Endothelial cell of umbilical vein (primary cell): Measurements from ENCODE around the gene MCC. TPM values are rescaled to one million over a fixed set of nuclear protein-coding genes. Genes with fewer than 3 reads are reported as not detected.

Experiments
- BruUV-seq: library from RNA; stranded (reverse); fragments of 400-500 nt; replicated peaks from 2 replicates; lab custom pipeline; 2021; lab: Mats Ljungman, UMichigan
- CTCF ChIA-PET: fragments of 300-600, 350-600 bp; sonication (Branson Sonifier 250); formaldehyde crosslinking; loops from one replicate; lab custom pipeline; 2021; ENCODE audit warnings: antibody characterized with exemption, inconsistent platforms; lab: Charles Lee
- POLR2A ChIA-PET: fragments of 300-600, 350-600 bp; sonication (Branson Sonifier 250); formaldehyde crosslinking; loops from one replicate; lab custom pipeline; 2021; ENCODE audit warnings: antibody characterized with exemption, inconsistent platforms; lab: Charles Lee
- DNase-seq: peaks from one replicate; pipeline ENCODE4 v3.0.0-alpha.2; 2011; ENCODE audit warnings: low read depth, low spot score
- FAIRE-seq: peaks from 2 replicates; lab custom pipeline; 2011; peaks lifted over from hg19 to GRCh38; lab: Jason Lieb, UNC
- H2AFZ ChIP-seq: 2 replicates; pipeline ENCODE4 v1.6.0; 2012; ENCODE audit warnings: low read depth, low read length, control low read depth, inconsistent platforms
- H3K27ac ChIP-seq: 2 replicates; pipeline ENCODE4 v1.5.1; 2011; ENCODE audit warnings: low read depth, mild to moderate bottlenecking, control low read depth, low read length, moderate library complexity; ENCODE audit not compliant: insufficient read depth
- H3K27me3 ChIP-seq, 2 experiments: 2 replicates each; pipeline versions ENCODE4 v1.6.0 to v1.6.1; 2011; ENCODE audit warnings: low read length in 2 of 2, mixed read lengths in 1 of 2; ENCODE audit not compliant: control insufficient read depth in 2 of 2, insufficient read depth in 2 of 2
- H3K36me3 ChIP-seq, 2 experiments: 2 replicates in 1 of 2; 3 replicates in 1 of 2; pipeline ENCODE4 v1.5.1; 2011; ENCODE audit warnings: low read length in 2 of 2, mild to moderate bottlenecking in 1 of 2, moderate library complexity in 1 of 2; ENCODE audit not compliant: control insufficient read depth in 2 of 2, insufficient read depth in 2 of 2; ENCODE audit errors: extremely low read depth in 1 of 2
- H3K4me1 ChIP-seq: 3 replicates; pipeline ENCODE4 v1.5.1; 2011; ENCODE audit warnings: mild to moderate bottlenecking, low read length; ENCODE audit not compliant: control insufficient read depth, insufficient read depth; ENCODE audit errors: extremely low read depth
- H3K4me2 ChIP-seq: 2 replicates; pipeline ENCODE4 v1.6.1; 2011; ENCODE audit warnings: low read length, control low read depth, mixed read lengths; ENCODE audit not compliant: insufficient read depth
- H3K4me3 ChIP-seq, 3 experiments: fragments of 200-600 bp in 1 of 3; sonication (generic), shearing (Covaris generic) in 1 of 3; replicated peaks in 1 of 3; 2 replicates each; pipeline ENCODE4 v1.5.1; 2011 to 2016; ENCODE audit warnings: control low read depth in 3 of 3, low read length in 3 of 3, mild to moderate bottlenecking in 2 of 3, inconsistent platforms in 1 of 3, low read depth in 1 of 3, moderate library complexity in 1 of 3; ENCODE audit not compliant: insufficient read depth in 1 of 3
- H3K79me2 ChIP-seq: 2 replicates; pipeline ENCODE4 v1.6.0; 2012; ENCODE audit warnings: low read length, inconsistent platforms; ENCODE audit not compliant: control insufficient read depth, insufficient read depth
- H3K9ac ChIP-seq: replicated peaks from 2 replicates; pipeline ENCODE3; 2011; ENCODE audit warnings: low read length, control low read depth; ENCODE audit not compliant: insufficient read depth; ENCODE audit errors: extremely low read depth
- H3K9me1 ChIP-seq: replicated peaks from 3 replicates; pipeline ENCODE4 v1.6.0; 2011; ENCODE audit warnings: mild to moderate bottlenecking, low read length; ENCODE audit not compliant: control insufficient read depth, insufficient read depth; ENCODE audit errors: extremely low read depth
- H3K9me3 ChIP-seq: replicated peaks from 2 replicates; pipeline ENCODE4 v1.5.1; 2012; ENCODE audit warnings: low read length, inconsistent platforms; ENCODE audit not compliant: control insufficient read depth, insufficient read depth
- H4K20me1 ChIP-seq: replicated peaks from 2 replicates; pipeline ENCODE3; 2011; ENCODE audit warnings: mild to moderate bottlenecking, low read length; ENCODE audit not compliant: control insufficient read depth, insufficient read depth; ENCODE audit errors: extremely low read depth
- CTCF ChIP-seq, 2 donors: IDR thresholded peaks; 1 replicate in 1 of 2; 2 replicates in 1 of 2; pipeline ENCODE4 v1.5.1; 2011; ENCODE audit warnings: low read length in 2 of 2, mild to moderate bottlenecking in 2 of 2, moderate library complexity in 2 of 2, control low read depth in 1 of 2, inconsistent platforms in 1 of 2, low read depth in 1 of 2; ENCODE audit not compliant: insufficient read depth in 1 of 2; ENCODE audit errors: extremely low read depth in 1 of 2
- EZH2 ChIP-seq: IDR thresholded peaks from 2 replicates; pipeline ENCODE4 v1.6.1; 2012; ENCODE audit warnings: borderline replicate concordance, low read depth, mild to moderate bottlenecking, moderate library complexity, low read length, inconsistent platforms; ENCODE audit not compliant: severe bottlenecking
- FOS ChIP-seq: IDR thresholded peaks from 2 replicates; pipeline ENCODE4 v1.6.1; 2011; ENCODE audit warnings: mild to moderate bottlenecking, low read length, moderate library complexity, borderline replicate concordance; ENCODE audit not compliant: insufficient read depth
- GATA2 ChIP-seq: IDR thresholded peaks from 2 replicates; pipeline ENCODE4 v1.7.0; 2011; ENCODE audit warnings: low read depth, mild to moderate bottlenecking, moderate library complexity, mixed read lengths, low read length; ENCODE audit not compliant: insufficient read length, insufficient read depth
- JUN ChIP-seq: IDR thresholded peaks from 2 replicates; pipeline ENCODE4 v1.6.1; 2011; ENCODE audit warnings: borderline replicate concordance, low read depth; ENCODE audit not compliant: insufficient read length, insufficient read depth
- MAX ChIP-seq: IDR thresholded peaks from 2 replicates; pipeline ENCODE4 v1.6.1; 2011; ENCODE audit not compliant: insufficient read depth, insufficient read length
- MYC ChIP-seq: IDR thresholded peaks from one replicate; pipeline ENCODE4 v1.6.1; 2011; ENCODE audit warnings: mild to moderate bottlenecking, low read depth, low read length
- POLR2A ChIP-seq: IDR thresholded peaks from 2 replicates; pipeline ENCODE4 v1.6.1; 2012; ENCODE audit warnings: low read depth, mild to moderate bottlenecking, control low read depth, low read length
- POLR2AphosphoS5 ChIP-seq: IDR thresholded peaks from 2 replicates; pipeline ENCODE4 v1.6.1; 2012; ENCODE audit warnings: low read depth, mild to moderate bottlenecking, control low read depth, low read length, moderate library complexity; ENCODE audit not compliant: insufficient read depth
- dilution Hi-C: fragments of 300-500 bp; cut with MboI; formaldehyde crosslinking; loops from one replicate; pipeline ENCODE4 v1.15.0; 2019; ENCODE audit warnings: low sequenced_read_pairs; ENCODE audit not compliant: extremely low pct_ligation_motif_present
- intact Hi-C: fragments of 100-400 bp; cut with micrococcal nuclease; formaldehyde crosslinking; loops from one replicate; pipeline ENCODE4 v1.10.0; 2022
- polyA plus RNA-seq, 4 experiments: library from polyadenylated mRNA; depleted of rRNA in 3 of 4; stranded (reverse) in 3 of 4; unstranded in 1 of 4; fragments of >200 nt; gene quantifications; 2 replicates each; pipeline versions ENCODE4 v1.2.1 to v1.2.3, GENCODE V29; 2011 to 2012; ENCODE audit warnings: missing spikeins in 1 of 4
- total RNA-seq: library from RNA; stranded (reverse); gene quantifications from 2 replicates; pipeline ENCODE4 v1.2.3, GENCODE V29; 2021

MCC gene
- total and polyA plus RNA-seq, 2 donors (not counting 3 experiments of a cell fraction or from before 2014, with no cell fraction given): 6.9 to 27.5 TPM

- no peaks in the 10 kb centered on the region for H3K79me2 ChIP-seq
- no peak overlapping the region for H2AFZ ChIP-seq
- H3K4me3 ChIP-seq: no peak overlapping the region
- intact Hi-C loops: no loop called here
- CTCF ChIA-PET: interaction anchor here (0.8 to 1.5 kb wide), 3 partner anchors 38 to 347 kb away, joined by 3 read pairs; no protein-coding TSS in a partner anchor
- no peak overlapping the region for H3K27ac ChIP-seq
- POLR2A ChIA-PET: no interaction called here
- DNase-seq: no peak
- peak; percentile 8 for FAIRE-seq
- no peak overlapping the region for H3K9ac ChIP-seq
- dilution Hi-C loops: no loop called here
- no peak for TF ChIP-seq POLR2A
- no peak for TF ChIP-seq GATA2
- no peak for TF ChIP-seq EZH2
- TF ChIP-seq MYC: no peak
- no peak for TF ChIP-seq FOS
- no peak for TF ChIP-seq MAX
- TF ChIP-seq JUN: no peak
- no peak for TF ChIP-seq POLR2AphosphoS5
- no peak for TF ChIP-seq CTCF (IDR thresholded peaks at IDR 0.05; ENCODE audit: extremely low read depth in 1 of 2, insufficient read depth in 1 of 2, low read depth in 1 of 2, low read length in 2 of 2)
- no peaks in the 10 kb centered on the region for H3K36me3 ChIP-seq
- H3K4me1 ChIP-seq: peaks cover 32% of the 10 kb centered on the region
- no TSS peak for BruUV-seq
- H4K20me1 ChIP-seq: no peaks in the 10 kb centered on the region
- peak overlapping the region; percentile 50 for H3K4me2 ChIP-seq
- H3K27me3 ChIP-seq: no peaks in the 10 kb centered on the region
- no peaks in the 10 kb centered on the region for H3K9me3 ChIP-seq
- H3K9me1 ChIP-seq: no peaks in the 10 kb centered on the region
These were observed 324.2 kb downstream of the MCC start for GRCh38 chr5:113164021-113164420.
